ENCODE measurements around the gene LAMA4. TPM values are rescaled to one million over a fixed set of nuclear protein-coding genes. Genes with fewer than 3 reads are reported as not detected.

The LAMA4 gene
- total and polyA plus RNA-seq, 2 of the 13 experiments (the other 11 are each of a cell fraction or from before 2014, with no cell fraction given), result not detected

GRCh38 chr6:112145080-112145573 lies 109.2 kb downstream of the LAMA4 start (continued):
- TF ChIP-seq, protein P1, sequence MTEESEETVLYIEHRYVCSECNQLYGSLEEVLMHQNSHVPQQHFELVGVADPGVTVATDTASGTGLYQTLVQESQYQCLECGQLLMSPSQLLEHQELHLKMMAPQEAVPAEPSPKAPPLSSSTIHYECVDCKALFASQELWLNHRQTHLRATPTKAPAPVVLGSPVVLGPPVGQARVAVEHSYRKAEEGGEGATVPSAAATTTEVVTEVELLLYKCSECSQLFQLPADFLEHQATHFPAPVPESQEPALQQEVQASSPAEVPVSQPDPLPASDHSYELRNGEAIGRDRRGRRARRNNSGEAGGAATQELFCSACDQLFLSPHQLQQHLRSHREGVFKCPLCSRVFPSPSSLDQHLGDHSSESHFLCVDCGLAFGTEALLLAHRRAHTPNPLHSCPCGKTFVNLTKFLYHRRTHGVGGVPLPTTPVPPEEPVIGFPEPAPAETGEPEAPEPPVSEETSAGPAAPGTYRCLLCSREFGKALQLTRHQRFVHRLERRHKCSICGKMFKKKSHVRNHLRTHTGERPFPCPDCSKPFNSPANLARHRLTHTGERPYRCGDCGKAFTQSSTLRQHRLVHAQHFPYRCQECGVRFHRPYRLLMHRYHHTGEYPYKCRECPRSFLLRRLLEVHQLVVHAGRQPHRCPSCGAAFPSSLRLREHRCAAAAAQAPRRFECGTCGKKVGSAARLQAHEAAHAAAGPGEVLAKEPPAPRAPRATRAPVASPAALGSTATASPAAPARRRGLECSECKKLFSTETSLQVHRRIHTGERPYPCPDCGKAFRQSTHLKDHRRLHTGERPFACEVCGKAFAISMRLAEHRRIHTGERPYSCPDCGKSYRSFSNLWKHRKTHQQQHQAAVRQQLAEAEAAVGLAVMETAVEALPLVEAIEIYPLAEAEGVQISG (CRISPR knock-in tag; IDR thresholded peaks at IDR 0.05), result no peak
- no peak for TF ChIP-seq IKZF1 (IDR thresholded peaks at IDR 0.05)
- no peak for TF ChIP-seq SP140L (CRISPR knock-in tag; IDR thresholded peaks at IDR 0.05; ENCODE audit: borderline replicate concordance)
- no peak for TF ChIP-seq CBX2 (IDR thresholded peaks at IDR 0.05; ENCODE audit: low read depth, low read length)
- no peak for TF ChIP-seq CBX2 (CRISPR knock-in tag; IDR thresholded peaks at IDR 0.05; ENCODE audit: low read depth)
- TF ChIP-seq RBM22 (optimal IDR thresholded peaks at IDR 0.05; ENCODE audit: low read length), result no peak
- no peak for TF ChIP-seq DMTF1 (CRISPR knock-in tag; IDR thresholded peaks at IDR 0.05)
- TF ChIP-seq, protein P2, sequence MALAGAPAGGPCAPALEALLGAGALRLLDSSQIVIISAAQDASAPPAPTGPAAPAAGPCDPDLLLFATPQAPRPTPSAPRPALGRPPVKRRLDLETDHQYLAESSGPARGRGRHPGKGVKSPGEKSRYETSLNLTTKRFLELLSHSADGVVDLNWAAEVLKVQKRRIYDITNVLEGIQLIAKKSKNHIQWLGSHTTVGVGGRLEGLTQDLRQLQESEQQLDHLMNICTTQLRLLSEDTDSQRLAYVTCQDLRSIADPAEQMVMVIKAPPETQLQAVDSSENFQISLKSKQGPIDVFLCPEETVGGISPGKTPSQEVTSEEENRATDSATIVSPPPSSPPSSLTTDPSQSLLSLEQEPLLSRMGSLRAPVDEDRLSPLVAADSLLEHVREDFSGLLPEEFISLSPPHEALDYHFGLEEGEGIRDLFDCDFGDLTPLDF (CRISPR knock-in tag; IDR thresholded peaks at IDR 0.05), result no peak
- TF ChIP-seq, protein P3, sequence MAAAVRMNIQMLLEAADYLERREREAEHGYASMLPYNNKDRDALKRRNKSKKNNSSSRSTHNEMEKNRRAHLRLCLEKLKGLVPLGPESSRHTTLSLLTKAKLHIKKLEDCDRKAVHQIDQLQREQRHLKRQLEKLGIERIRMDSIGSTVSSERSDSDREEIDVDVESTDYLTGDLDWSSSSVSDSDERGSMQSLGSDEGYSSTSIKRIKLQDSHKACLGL (CRISPR knock-in tag; IDR thresholded peaks at IDR 0.05), result no peak
- no peak for TF ChIP-seq ZNF142 (CRISPR knock-in tag; IDR thresholded peaks at IDR 0.05)
- TF ChIP-seq HNRNPLL (IDR thresholded peaks at IDR 0.05; ENCODE audit: low read depth, low read length, poor library complexity, severe bottlenecking), result no peak
- TF ChIP-seq, protein P4, sequence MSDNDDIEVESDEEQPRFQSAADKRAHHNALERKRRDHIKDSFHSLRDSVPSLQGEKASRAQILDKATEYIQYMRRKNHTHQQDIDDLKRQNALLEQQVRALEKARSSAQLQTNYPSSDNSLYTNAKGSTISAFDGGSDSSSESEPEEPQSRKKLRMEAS (IDR thresholded peaks at IDR 0.05), result peak; percentile 41; the same call in 1 of the 2 replicates
- TF ChIP-seq GPN1 (CRISPR knock-in tag; IDR thresholded peaks at IDR 0.05; ENCODE audit: borderline replicate concordance), result no peak
- TF ChIP-seq SNAPC5 (CRISPR knock-in tag; IDR thresholded peaks at IDR 0.05; ENCODE audit: borderline replicate concordance), result peak; percentile 35; the same call in 1 of the 2 replicates
- TF ChIP-seq ZNF20 (CRISPR knock-in tag; IDR thresholded peaks at IDR 0.05), result no peak
- peak; percentile 39; the same call in 1 of the 2 replicates for TF ChIP-seq ZNF670 (CRISPR knock-in tag; IDR thresholded peaks at IDR 0.05; ENCODE audit: borderline replicate concordance)
